OCI-LY1 (cell line): ENCODE data around the gene FHOD3.

Experiments
- H2AFZ ChIP-seq: fragments of 200-600 bp; sonication (generic), shearing (Covaris generic); 2 replicates; pipeline ENCODE4 v1.6.0; 2014; ENCODE audit warnings: antibody characterized with exemption, mild to moderate bottlenecking, low read length
- H3F3A ChIP-seq: fragments of 200-600 bp; sonication (generic), shearing (Covaris generic); 2 replicates; pipeline ENCODE4 v1.6.0; 2014; ENCODE audit warnings: mild to moderate bottlenecking, antibody characterized with exemption, low read length, moderate library complexity; ENCODE audit not compliant: insufficient read depth
- H3K27ac ChIP-seq: fragments of 200-600 bp; sonication (generic); 2 replicates; pipeline ENCODE4 v1.5.1; 2014; ENCODE audit warnings: low read length, mixed run types, mild to moderate bottlenecking, low read depth; ENCODE audit not compliant: poor library complexity, severe bottlenecking
- H3K27me3 ChIP-seq: fragments of 200-600 bp; sonication (generic); 2 replicates; pipeline ENCODE4 v1.6.0; 2014; ENCODE audit warnings: antibody characterized with exemption, mild to moderate bottlenecking, low read length, moderate library complexity; ENCODE audit not compliant: insufficient read depth
- H3K36me3 ChIP-seq: fragments of 200-600 bp; sonication (generic); 2 replicates; pipeline ENCODE4 v1.6.1; 2014; ENCODE audit warnings: mild to moderate bottlenecking, antibody characterized with exemption, low read length, moderate library complexity, mixed read lengths; ENCODE audit not compliant: insufficient read depth
- H3K4me1 ChIP-seq: fragments of 200-600 bp; sonication (generic); 2 replicates; pipeline ENCODE4 v1.5.1; 2014; ENCODE audit warnings: mild to moderate bottlenecking, low read length, moderate library complexity; ENCODE audit not compliant: insufficient read depth, severe bottlenecking
- H3K4me2 ChIP-seq: fragments of 200-600 bp; sonication (generic), shearing (Covaris generic); 2 replicates; pipeline ENCODE4 v1.6.1; 2014; ENCODE audit warnings: low read length
- H3K4me3 ChIP-seq: fragments of 200-600 bp; sonication (generic); 2 replicates; pipeline ENCODE4 v1.5.1; 2014; ENCODE audit warnings: low read length, low read depth, mild to moderate bottlenecking, mixed read lengths; ENCODE audit not compliant: poor library complexity, severe bottlenecking
- H3K79me2 ChIP-seq: fragments of 200-600 bp; shearing (Covaris generic); 2 replicates; pipeline ENCODE4 v1.6.1; 2016; ENCODE audit warnings: mixed run types, low read length, mixed read lengths; ENCODE audit not compliant: insufficient read depth
- H3K9ac ChIP-seq: fragments of 200-600 bp; sonication (generic), shearing (Covaris generic); 2 replicates; pipeline ENCODE4 v1.6.1; 2014; ENCODE audit warnings: mild to moderate bottlenecking, low read length, mixed read lengths
- H3K9me2 ChIP-seq: fragments of 200-600 bp; sonication (generic), shearing (Covaris generic); 2 replicates; pipeline ENCODE4 v1.6.1; 2014; ENCODE audit warnings: low read depth, mild to moderate bottlenecking, low read length, mixed read lengths
- H3K9me3 ChIP-seq: fragments of 200-600 bp; shearing (Covaris generic); 2 replicates; pipeline ENCODE4 v1.6.1; 2014; ENCODE audit warnings: low read length, mixed read lengths
- H4K20me1 ChIP-seq: fragments of 200-600 bp; sonication (generic), shearing (Covaris generic); 2 replicates; pipeline ENCODE4 v1.6.0; 2016; ENCODE audit warnings: mild to moderate bottlenecking, low read length; ENCODE audit not compliant: insufficient read depth
- EZH2 ChIP-seq: fragments of 200-600 bp; sonication (generic), shearing (Covaris generic); IDR thresholded peaks from 2 replicates; pipeline ENCODE4 v1.8.0; 2017; ENCODE audit warnings: borderline replicate concordance, mixed run types, mild to moderate bottlenecking, antibody characterized with exemption, low read length, moderate library complexity, mixed read lengths
- TF ChIP-seq, protein P1 (sequence below): fragments of 200-600 bp; sonication (generic), shearing (Covaris generic); IDR thresholded peaks from 2 replicates; pipeline ENCODE4 v1.5.1; 2017; ENCODE audit warnings: mild to moderate bottlenecking, antibody characterized with exemption, low read length, moderate library complexity, mixed read lengths

The FHOD3 gene

DNA sequence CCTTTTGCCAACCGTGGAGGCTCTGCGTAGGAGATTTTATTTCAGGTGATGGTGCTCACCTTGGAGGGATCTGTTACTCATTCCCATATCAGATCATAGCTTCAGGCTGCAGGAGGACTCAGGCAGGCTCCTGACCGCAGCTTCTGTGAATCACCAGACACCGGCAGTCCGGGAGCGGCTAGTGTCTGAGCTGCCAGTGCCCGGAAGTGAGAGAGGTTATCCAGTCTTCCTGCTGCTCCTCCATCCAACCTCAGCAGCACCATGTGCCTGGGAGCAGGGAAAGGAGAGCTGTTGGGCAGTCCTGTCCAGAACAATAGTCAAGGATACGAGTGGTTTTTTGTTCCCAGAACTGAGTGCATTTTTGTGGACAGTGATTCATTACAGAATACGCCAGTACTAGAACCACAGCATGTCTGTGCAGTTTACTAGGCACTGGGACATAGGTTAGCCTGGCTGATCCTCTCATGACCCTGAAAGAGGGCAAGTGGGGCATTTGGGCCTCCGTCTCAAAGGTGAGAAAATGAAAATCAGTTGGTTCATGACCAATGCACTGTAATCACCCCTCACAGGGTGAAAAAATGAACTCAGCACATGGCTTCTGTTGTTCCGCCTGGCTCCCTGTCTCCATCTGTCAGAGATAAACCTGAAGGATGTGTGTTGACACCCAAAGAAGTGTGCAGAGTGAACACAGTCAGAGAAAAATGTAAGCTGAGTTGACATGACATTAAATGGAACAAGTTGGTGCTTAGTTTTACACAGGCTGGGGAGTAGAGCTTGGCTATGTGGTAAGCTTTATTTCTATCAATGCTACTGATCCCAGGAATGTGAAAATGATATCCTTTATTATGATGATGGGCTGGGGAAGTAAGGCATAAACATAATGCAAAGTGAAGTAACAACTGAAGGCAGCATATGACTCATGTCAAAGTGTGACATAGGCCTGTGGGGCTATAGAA lies 12.2 kb downstream of the FHOD3 start:
- Histone ChIP-seq H4K20me1 (no peaks in the 10 kb centered on the region), H3K9ac (no peak overlapping the region), H2AFZ (no peak overlapping the region), H3K27ac (no peak overlapping the region), H3K79me2 (no peaks in the 10 kb centered on the region), H3F3A (no peaks in the 10 kb centered on the region), H3K36me3 (no peaks in the 10 kb centered on the region), H3K4me2 (no peak overlapping the region), H3K4me1 (no peaks in the 10 kb centered on the region), H3K9me3 (no peaks in the 10 kb centered on the region), H3K9me2 (no peaks in the 10 kb centered on the region), H3K4me3 (no peak overlapping the region), H3K27me3 (no peaks in the 10 kb centered on the region)
- TF ChIP-seq, protein P1, sequence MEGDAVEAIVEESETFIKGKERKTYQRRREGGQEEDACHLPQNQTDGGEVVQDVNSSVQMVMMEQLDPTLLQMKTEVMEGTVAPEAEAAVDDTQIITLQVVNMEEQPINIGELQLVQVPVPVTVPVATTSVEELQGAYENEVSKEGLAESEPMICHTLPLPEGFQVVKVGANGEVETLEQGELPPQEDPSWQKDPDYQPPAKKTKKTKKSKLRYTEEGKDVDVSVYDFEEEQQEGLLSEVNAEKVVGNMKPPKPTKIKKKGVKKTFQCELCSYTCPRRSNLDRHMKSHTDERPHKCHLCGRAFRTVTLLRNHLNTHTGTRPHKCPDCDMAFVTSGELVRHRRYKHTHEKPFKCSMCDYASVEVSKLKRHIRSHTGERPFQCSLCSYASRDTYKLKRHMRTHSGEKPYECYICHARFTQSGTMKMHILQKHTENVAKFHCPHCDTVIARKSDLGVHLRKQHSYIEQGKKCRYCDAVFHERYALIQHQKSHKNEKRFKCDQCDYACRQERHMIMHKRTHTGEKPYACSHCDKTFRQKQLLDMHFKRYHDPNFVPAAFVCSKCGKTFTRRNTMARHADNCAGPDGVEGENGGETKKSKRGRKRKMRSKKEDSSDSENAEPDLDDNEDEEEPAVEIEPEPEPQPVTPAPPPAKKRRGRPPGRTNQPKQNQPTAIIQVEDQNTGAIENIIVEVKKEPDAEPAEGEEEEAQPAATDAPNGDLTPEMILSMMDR = no peak
- TF ChIP-seq EZH2 = no peak

DNA sequence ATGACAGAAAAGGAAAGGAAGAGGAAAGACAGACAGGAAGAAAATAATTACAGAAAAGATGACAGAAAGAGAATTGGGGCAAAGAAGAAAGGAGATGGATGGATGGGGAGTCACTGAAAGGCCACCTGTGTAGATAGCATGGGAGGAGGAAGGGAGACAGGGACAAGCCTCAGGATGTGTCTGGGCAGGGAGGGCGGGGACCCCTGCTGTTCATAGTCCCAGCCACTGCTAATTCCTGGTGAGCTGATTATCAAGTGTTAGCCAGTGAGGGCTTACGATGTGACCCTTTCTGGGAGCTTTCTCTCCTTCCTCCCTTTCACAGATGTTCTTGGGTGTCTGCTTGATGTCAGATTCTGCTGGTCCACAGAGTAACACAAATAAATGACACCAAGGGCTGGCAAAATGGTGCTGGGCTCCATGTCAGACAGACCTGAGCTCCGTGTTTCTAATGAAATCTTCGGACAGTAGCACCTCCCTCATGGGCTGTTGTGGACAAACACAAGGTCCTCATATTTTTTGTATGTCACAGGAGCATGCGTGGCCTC lies 13.6 kb downstream of the FHOD3 start:
- Histone ChIP-seq H3K27ac (no peak overlapping the region), H3F3A (no peaks in the 10 kb centered on the region), H3K79me2 (no peaks in the 10 kb centered on the region), H3K9ac (no peak overlapping the region), H3K4me3 (no peak overlapping the region), H3K9me2 (no peaks in the 10 kb centered on the region), H4K20me1 (no peaks in the 10 kb centered on the region), H3K9me3 (no peaks in the 10 kb centered on the region), H2AFZ (no peak overlapping the region), H3K4me1 (no peaks in the 10 kb centered on the region), H3K27me3 (no peaks in the 10 kb centered on the region), H3K36me3 (no peaks in the 10 kb centered on the region), H3K4me2 (no peak overlapping the region)
- TF ChIP-seq, protein P1 = no peak
- TF ChIP-seq EZH2 = no peak

DNA sequence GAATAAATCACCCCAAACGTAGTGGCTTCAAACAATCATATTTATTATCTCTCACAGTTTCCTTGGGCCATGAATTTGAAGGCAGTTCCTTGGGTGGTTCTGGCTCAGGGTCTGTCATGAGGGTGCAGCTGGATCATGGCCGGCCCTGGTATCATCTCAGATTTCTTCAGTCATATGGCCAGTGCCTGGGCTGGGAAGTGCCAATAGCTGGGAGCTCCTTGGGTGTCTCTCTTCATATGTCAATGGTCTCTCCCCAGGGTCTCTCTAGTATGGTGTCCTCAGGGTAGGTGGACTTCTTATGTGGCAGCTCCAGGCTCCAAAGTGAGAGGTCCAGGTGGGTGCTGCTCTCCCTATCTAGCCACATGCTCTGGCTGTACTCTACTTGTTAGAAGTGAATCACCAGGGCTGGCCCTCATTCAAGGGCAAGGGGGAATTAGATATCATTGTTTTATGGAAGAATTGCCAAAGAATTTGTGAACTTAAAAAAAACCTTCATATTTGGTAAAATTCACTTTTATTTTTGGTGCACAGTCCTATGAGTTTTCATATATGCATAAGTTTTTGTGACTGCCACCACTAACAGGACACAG lies 15.4 kb downstream of the FHOD3 start:
- Histone ChIP-seq H3K4me2 (no peak overlapping the region), H3K79me2 (no peaks in the 10 kb centered on the region), H3K9ac (no peak overlapping the region), H3K27me3 (no peaks in the 10 kb centered on the region), H3K9me2 (no peaks in the 10 kb centered on the region), H3K4me3 (no peak overlapping the region), H3K4me1 (no peaks in the 10 kb centered on the region), H2AFZ (no peak overlapping the region), H3K36me3 (no peaks in the 10 kb centered on the region), H3F3A (no peaks in the 10 kb centered on the region), H3K27ac (no peak overlapping the region), H3K9me3 (no peaks in the 10 kb centered on the region), H4K20me1 (no peaks in the 10 kb centered on the region)
- no peak for TF ChIP-seq EZH2
- TF ChIP-seq, protein P1 = no peak
